Cardiac septum (tissue), 1 donor: ENCODE measurements around the gene PRODH2. TPM values are rescaled to one million over a fixed set of nuclear protein-coding genes. Genes with fewer than 3 reads are reported as not detected.

Experiments used
- DNase-seq: peaks from one replicate; pipeline ENCODE4 v3.0.0-alpha.2; 2020; ENCODE audit warnings: low spot score
- intact Hi-C: fragments of 100-400 bp; cut with DNase I; formaldehyde crosslinking; loops from one replicate; pipeline ENCODE4 v1.14.0; 2022
- long read RNA-seq: library from polyadenylated mRNA; unstranded; transcript quantifications from one replicate; pipeline ENCODE4 v2.0.0, GENCODE V29; 2021
- total RNA-seq: library from RNA; stranded (reverse); fragmentation: NEBNext Ultra II Directional; extraction: Animal tissue kit (Norgen Biotek cat#: 25700); gene quantifications from one replicate; pipeline ENCODE4 v1.2.1, GENCODE V29; 2021
- donor health status: DM: no; HTN: no; CAD: no.

The PRODH2 gene
- not detected for total RNA-seq
- long read RNA-seq = 0 reads

- intact Hi-C loops = no loop called here
- no peak for DNase-seq
These were observed at the start of gene PRODH2 for GRCh38 chr19:35812220-35813042. Gene PRODH2, minus strand, starts transcription at chr19:35812845. Its CDS starts 40 bp downstream, at chr19:35812805.

- DNase-seq = no peak
- intact Hi-C loops = loop anchor here (10.0 kb wide), 1 partner anchor 87 kb away; the partner anchor contains the start of gene ARHGAP33
These were observed 49.1 kb upstream of the PRODH2 start for GRCh38 chr19:35861640-35862160.

GRCh38 chr19:35860818-35861639 is 48.4 kb upstream of the PRODH2 start:
- intact Hi-C loops = loop anchor here (10.0 kb wide), 1 partner anchor 86 kb away; the partner anchor contains the start of gene ARHGAP33

GRCh38 chr19:35860436-35860817 is 47.8 kb upstream of the PRODH2 start:
- intact Hi-C loops = loop anchor here (10.0 kb wide), 1 partner anchor 86 kb away; the partner anchor contains the start of gene ARHGAP33
- no peak for DNase-seq

More at GRCh38 chr19:35860818-35861639, 48.4 kb upstream of the PRODH2 start:
- no peak for DNase-seq

- intact Hi-C loops = no loop called here
- DNase-seq = no peak
These were observed 46.8 kb upstream of the PRODH2 start for GRCh38 chr19:35859414-35859813.

- no peak for DNase-seq
- intact Hi-C loops = no loop called here
These were observed 45.7 kb upstream of the PRODH2 start for GRCh38 chr19:35858311-35858710.

GRCh38 chr19:35856546-35857149 is 44.0 kb upstream of the PRODH2 start, which contains the start of gene KIRREL2:
Gene KIRREL2, plus strand, starts transcription at chr19:35856911. Its CDS starts 209 bp downstream, at chr19:35857120.
- intact Hi-C loops = no loop called here
- no peak for DNase-seq

- DNase-seq = no peak
- intact Hi-C loops = no loop called here
These were observed 40.6 kb upstream of the PRODH2 start for GRCh38 chr19:35853038-35853756.

- DNase-seq = no peak
- intact Hi-C loops = no loop called here
These were observed 39.6 kb upstream of the PRODH2 start, which contains the start of gene NPHS1 for GRCh38 chr19:35852029-35852780. Gene NPHS1, minus strand, starts transcription at chr19:35852504. Its CDS starts 667 bp downstream, at chr19:35851837.

GRCh38 chr19:35851213-35852028 is 38.8 kb upstream of the PRODH2 start:
- DNase-seq = no peak
- intact Hi-C loops = no loop called here

- intact Hi-C loops = no loop called here
- DNase-seq = no peak
These were observed 36.4 kb upstream of the PRODH2 start for GRCh38 chr19:35848919-35849505.

GRCh38 chr19:35848486-35848885 is 35.8 kb upstream of the PRODH2 start:
- DNase-seq = no peak
- intact Hi-C loops = no loop called here

- DNase-seq = no peak
- intact Hi-C loops = no loop called here
These were observed 35.3 kb upstream of the PRODH2 start for GRCh38 chr19:35847911-35848310.

- no peak for DNase-seq
- intact Hi-C loops = no loop called here
These were observed 33.5 kb upstream of the PRODH2 start for GRCh38 chr19:35846038-35846668.

- DNase-seq = no peak
- intact Hi-C loops = no loop called here
These were observed 32.8 kb upstream of the PRODH2 start for GRCh38 chr19:35845215-35846037.
